OCI-LY1 (cell line): ENCODE data around the gene TNFRSF18.

Experiments used
- H2AFZ ChIP-seq: fragments of 200-600 bp; sonication (generic), shearing (Covaris generic); 2 replicates; pipeline ENCODE4 v1.6.0; 2014; ENCODE audit warnings: antibody characterized with exemption, mild to moderate bottlenecking, low read length
- H3F3A ChIP-seq: fragments of 200-600 bp; sonication (generic), shearing (Covaris generic); 2 replicates; pipeline ENCODE4 v1.6.0; 2014; ENCODE audit warnings: mild to moderate bottlenecking, antibody characterized with exemption, low read length, moderate library complexity; ENCODE audit not compliant: insufficient read depth
- H3K27ac ChIP-seq: fragments of 200-600 bp; sonication (generic); 2 replicates; pipeline ENCODE4 v1.5.1; 2014; ENCODE audit warnings: low read length, mixed run types, mild to moderate bottlenecking, low read depth; ENCODE audit not compliant: poor library complexity, severe bottlenecking
- H3K27me3 ChIP-seq: fragments of 200-600 bp; sonication (generic); 2 replicates; pipeline ENCODE4 v1.6.0; 2014; ENCODE audit warnings: antibody characterized with exemption, mild to moderate bottlenecking, low read length, moderate library complexity; ENCODE audit not compliant: insufficient read depth
- H3K36me3 ChIP-seq: fragments of 200-600 bp; sonication (generic); 2 replicates; pipeline ENCODE4 v1.6.1; 2014; ENCODE audit warnings: mild to moderate bottlenecking, antibody characterized with exemption, low read length, moderate library complexity, mixed read lengths; ENCODE audit not compliant: insufficient read depth
- H3K4me1 ChIP-seq: fragments of 200-600 bp; sonication (generic); 2 replicates; pipeline ENCODE4 v1.5.1; 2014; ENCODE audit warnings: mild to moderate bottlenecking, low read length, moderate library complexity; ENCODE audit not compliant: insufficient read depth, severe bottlenecking
- H3K4me2 ChIP-seq: fragments of 200-600 bp; sonication (generic), shearing (Covaris generic); 2 replicates; pipeline ENCODE4 v1.6.1; 2014; ENCODE audit warnings: low read length
- H3K4me3 ChIP-seq: fragments of 200-600 bp; sonication (generic); 2 replicates; pipeline ENCODE4 v1.5.1; 2014; ENCODE audit warnings: low read length, low read depth, mild to moderate bottlenecking, mixed read lengths; ENCODE audit not compliant: poor library complexity, severe bottlenecking
- H3K79me2 ChIP-seq: fragments of 200-600 bp; shearing (Covaris generic); 2 replicates; pipeline ENCODE4 v1.6.1; 2016; ENCODE audit warnings: mixed run types, low read length, mixed read lengths; ENCODE audit not compliant: insufficient read depth
- H3K9ac ChIP-seq: fragments of 200-600 bp; sonication (generic), shearing (Covaris generic); 2 replicates; pipeline ENCODE4 v1.6.1; 2014; ENCODE audit warnings: mild to moderate bottlenecking, low read length, mixed read lengths
- H3K9me2 ChIP-seq: fragments of 200-600 bp; sonication (generic), shearing (Covaris generic); 2 replicates; pipeline ENCODE4 v1.6.1; 2014; ENCODE audit warnings: low read depth, mild to moderate bottlenecking, low read length, mixed read lengths
- H3K9me3 ChIP-seq: fragments of 200-600 bp; shearing (Covaris generic); 2 replicates; pipeline ENCODE4 v1.6.1; 2014; ENCODE audit warnings: low read length, mixed read lengths
- H4K20me1 ChIP-seq: fragments of 200-600 bp; sonication (generic), shearing (Covaris generic); 2 replicates; pipeline ENCODE4 v1.6.0; 2016; ENCODE audit warnings: mild to moderate bottlenecking, low read length; ENCODE audit not compliant: insufficient read depth
- CTCF ChIP-seq: fragments of 200-600 bp; sonication (generic), shearing (Covaris generic); IDR thresholded peaks from 2 replicates; pipeline ENCODE4 v1.5.1; 2017; ENCODE audit warnings: mild to moderate bottlenecking, antibody characterized with exemption, low read length, moderate library complexity, mixed read lengths
- EZH2 ChIP-seq: fragments of 200-600 bp; sonication (generic), shearing (Covaris generic); IDR thresholded peaks from 2 replicates; pipeline ENCODE4 v1.8.0; 2017; ENCODE audit warnings: borderline replicate concordance, mixed run types, mild to moderate bottlenecking, antibody characterized with exemption, low read length, moderate library complexity, mixed read lengths

Gene TNFRSF18

GRCh38 chr1:1167398-1167821 is 39.0 kb downstream of the TNFRSF18 start:
- Histone ChIP-seq H3K4me2 (no peak overlapping the region), H3K27ac (no peak overlapping the region), H3K4me3 (no peak overlapping the region), H3K36me3 (no peaks in the 10 kb centered on the region), H3K79me2 (no peaks in the 10 kb centered on the region), H3K9me3 (no peaks in the 10 kb centered on the region), H3F3A (no peaks in the 10 kb centered on the region), H3K9me2 (no peaks in the 10 kb centered on the region), H3K4me1 (no peaks in the 10 kb centered on the region), H3K27me3 (peaks cover 5% of the 10 kb centered on the region), H2AFZ (no peak overlapping the region), H3K9ac (no peak overlapping the region), H4K20me1 (no peaks in the 10 kb centered on the region)
- TF ChIP-seq CTCF (no peak), EZH2 (no peak)

GRCh38 chr1:1166642-1167397 is 39.6 kb downstream of the TNFRSF18 start:
- H3F3A ChIP-seq: no peaks in the 10 kb centered on the region
- H4K20me1 ChIP-seq: no peaks in the 10 kb centered on the region
- H3K4me2 ChIP-seq: no peak overlapping the region
- no peaks in the 10 kb centered on the region for H3K9me2 ChIP-seq
- H3K27ac ChIP-seq: no peak overlapping the region
- H3K9ac ChIP-seq: no peak overlapping the region
- H3K79me2 ChIP-seq: no peaks in the 10 kb centered on the region
- H3K27me3 ChIP-seq: peaks cover 5% of the 10 kb centered on the region
- H3K4me1 ChIP-seq: no peaks in the 10 kb centered on the region
- TF ChIP-seq CTCF: no peak
- TF ChIP-seq EZH2: no peak
- H3K9me3 ChIP-seq: no peaks in the 10 kb centered on the region
- H2AFZ ChIP-seq: no peak overlapping the region
- no peak overlapping the region for H3K4me3 ChIP-seq
- H3K36me3 ChIP-seq: no peaks in the 10 kb centered on the region

GRCh38 chr1:1165900-1166421 is 40.4 kb downstream of the TNFRSF18 start:
- H3K9ac ChIP-seq: no peak overlapping the region
- no peaks in the 10 kb centered on the region for H3K4me1 ChIP-seq
- H3K79me2 ChIP-seq: no peaks in the 10 kb centered on the region
- TF ChIP-seq CTCF (no peak), EZH2 (no peak)
- H3K9me2 ChIP-seq: no peaks in the 10 kb centered on the region
- H3K27me3 ChIP-seq: peaks cover 5% of the 10 kb centered on the region
- no peaks in the 10 kb centered on the region for H3K9me3 ChIP-seq
- H3F3A ChIP-seq: no peaks in the 10 kb centered on the region
- no peak overlapping the region for H3K4me2 ChIP-seq
- H3K4me3 ChIP-seq: no peak overlapping the region
- H4K20me1 ChIP-seq: no peaks in the 10 kb centered on the region
- no peak overlapping the region for H2AFZ ChIP-seq
- H3K27ac ChIP-seq: no peak overlapping the region
- no peaks in the 10 kb centered on the region for H3K36me3 ChIP-seq
